WERI-Rb-1 (cell line): Measurements from ENCODE around the gene MDM4.
"Not testable (repeated sequence)": the region's sequence is repeated elsewhere in the genome, so short reads cannot be mapped to it uniquely, and the experiment has no call there.

ENCODE experiments used
- DNase-seq: peaks from one replicate; pipeline ENCODE4 v3.0.0-alpha.2; 2020
- H3K27ac ChIP-seq: fragments of 250-450 bp; sonication (Bioruptor Pico); 2 replicates; pipeline ENCODE4 v1.5.1; 2020; ENCODE audit warnings: mild to moderate bottlenecking, moderate library complexity
- H3K27me3 ChIP-seq: fragments of 250-450 bp; sonication (Bioruptor Pico); 2 replicates; pipeline ENCODE4 v1.5.1; 2021; ENCODE audit warnings: mild to moderate bottlenecking, low read depth, moderate library complexity; ENCODE audit not compliant: insufficient read depth, severe bottlenecking
- H3K36me3 ChIP-seq: fragments of 250-450 bp; sonication (Bioruptor Pico); 2 replicates; pipeline ENCODE4 v1.5.1; 2020; ENCODE audit warnings: mild to moderate bottlenecking, moderate library complexity
- H3K4me3 ChIP-seq: 2 replicates; pipeline ENCODE4 v1.5.1; 2011; ENCODE audit warnings: low read depth, mild to moderate bottlenecking, control low read depth, low read length
- H3K9me3 ChIP-seq: fragments of 250-450 bp; sonication (Bioruptor Pico); 2 replicates; pipeline ENCODE4 v1.5.1; 2021; ENCODE audit warnings: mild to moderate bottlenecking, moderate library complexity; ENCODE audit not compliant: severe bottlenecking
- TF ChIP-seq, protein P1 (sequence below): IDR thresholded peaks from 2 replicates; pipeline ENCODE4 v1.5.1; 2011; ENCODE audit warnings: low read depth, mild to moderate bottlenecking, control low read depth, inconsistent platforms, low read length

The MDM4 gene

GRCh38 chr1:204514828-204515227 is 1.4 kb upstream of the MDM4 start:
- H3K27ac ChIP-seq = no peak overlapping the region
- H3K9me3 ChIP-seq = peaks cover 7% of the 10 kb centered on the region
- H3K4me3 ChIP-seq = no peak overlapping the region
- no peak for DNase-seq
- H3K27me3 ChIP-seq = no peaks in the 10 kb centered on the region
- peaks cover 26% of the 10 kb centered on the region for H3K36me3 ChIP-seq
- TF ChIP-seq, protein P1, sequence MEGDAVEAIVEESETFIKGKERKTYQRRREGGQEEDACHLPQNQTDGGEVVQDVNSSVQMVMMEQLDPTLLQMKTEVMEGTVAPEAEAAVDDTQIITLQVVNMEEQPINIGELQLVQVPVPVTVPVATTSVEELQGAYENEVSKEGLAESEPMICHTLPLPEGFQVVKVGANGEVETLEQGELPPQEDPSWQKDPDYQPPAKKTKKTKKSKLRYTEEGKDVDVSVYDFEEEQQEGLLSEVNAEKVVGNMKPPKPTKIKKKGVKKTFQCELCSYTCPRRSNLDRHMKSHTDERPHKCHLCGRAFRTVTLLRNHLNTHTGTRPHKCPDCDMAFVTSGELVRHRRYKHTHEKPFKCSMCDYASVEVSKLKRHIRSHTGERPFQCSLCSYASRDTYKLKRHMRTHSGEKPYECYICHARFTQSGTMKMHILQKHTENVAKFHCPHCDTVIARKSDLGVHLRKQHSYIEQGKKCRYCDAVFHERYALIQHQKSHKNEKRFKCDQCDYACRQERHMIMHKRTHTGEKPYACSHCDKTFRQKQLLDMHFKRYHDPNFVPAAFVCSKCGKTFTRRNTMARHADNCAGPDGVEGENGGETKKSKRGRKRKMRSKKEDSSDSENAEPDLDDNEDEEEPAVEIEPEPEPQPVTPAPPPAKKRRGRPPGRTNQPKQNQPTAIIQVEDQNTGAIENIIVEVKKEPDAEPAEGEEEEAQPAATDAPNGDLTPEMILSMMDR = no peak

GRCh38 chr1:204517382-204517781 is 1.2 kb downstream of the MDM4 start:
- Histone ChIP-seq H3K36me3 (peaks cover 48% of the 10 kb centered on the region), H3K4me3 (peak overlapping the region; percentile 64), H3K27ac (peak overlapping the region; percentile 96)
- H3K9me3 ChIP-seq, H3K27me3 ChIP-seq, DNase-seq: not testable (repeated sequence)

GRCh38 chr1:204520834-204521709 is 4.9 kb downstream of the MDM4 start:
- Histone ChIP-seq H3K4me3 (no peak overlapping the region), H3K27me3 (no peaks in the 10 kb centered on the region), H3K27ac (no peak overlapping the region), H3K36me3 (peaks cover 84% of the 10 kb centered on the region), H3K9me3 (peaks cover 18% of the 10 kb centered on the region)
- TF ChIP-seq, protein P1 = no peak
- DNase-seq = no peak

GRCh38 chr1:204521941-204522521 is 5.8 kb downstream of the MDM4 start:
- H3K4me3 ChIP-seq, DNase-seq, H3K27ac ChIP-seq, H3K27me3 ChIP-seq: not testable (repeated sequence)
- Histone ChIP-seq H3K36me3 (peaks cover 94% of the 10 kb centered on the region), H3K9me3 (peaks cover 18% of the 10 kb centered on the region)

DNA sequence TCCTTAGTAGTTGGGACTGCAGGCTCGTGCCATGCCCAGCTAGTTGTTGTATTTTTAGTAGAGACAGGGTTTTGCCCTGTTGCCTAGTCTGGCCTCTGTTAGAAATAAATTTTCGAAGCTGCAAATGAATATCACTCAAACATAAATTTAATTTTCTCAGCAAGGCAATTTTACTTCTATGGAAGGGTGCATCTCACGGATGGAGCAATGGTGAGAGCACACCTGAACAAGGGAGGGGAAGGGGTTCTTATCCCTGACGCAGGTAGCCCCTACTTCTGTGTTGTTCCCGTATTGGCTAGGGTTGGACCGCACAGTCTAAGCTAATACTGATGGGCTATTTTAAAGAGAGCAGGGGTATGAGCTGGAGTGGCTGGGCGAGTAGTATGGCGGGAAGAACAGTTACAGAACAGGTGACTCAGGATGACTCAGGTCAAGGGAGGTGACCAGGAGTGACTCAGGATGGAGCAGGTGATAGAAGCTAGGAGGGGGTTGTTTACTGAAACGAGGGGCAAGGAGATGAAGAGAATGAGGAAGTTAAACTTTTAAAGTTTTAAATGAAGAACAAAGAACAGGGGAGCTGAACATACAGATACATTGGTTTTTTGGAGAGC is 7.5 kb downstream of the MDM4 start:
- DNase-seq = no peak
- peaks cover 95% of the 10 kb centered on the region for H3K36me3 ChIP-seq
- peaks cover 18% of the 10 kb centered on the region for H3K9me3 ChIP-seq
- no peaks in the 10 kb centered on the region for H3K27me3 ChIP-seq
- H3K4me3 ChIP-seq = no peak overlapping the region
- TF ChIP-seq, protein P1 = no peak
- no peak overlapping the region for H3K27ac ChIP-seq

- DNase-seq = no peak
- Histone ChIP-seq H3K4me3 (no peak overlapping the region), H3K9me3 (peaks cover 18% of the 10 kb centered on the region), H3K27me3 (no peaks in the 10 kb centered on the region), H3K27ac (peak overlapping the region; percentile 46), H3K36me3 (peaks cover 95% of the 10 kb centered on the region)
- TF ChIP-seq, protein P1 = no peak
These were observed 8.8 kb downstream of the MDM4 start for GRCh38 chr1:204524986-204525385.
